HG02840 (cell line): ENCODE measurements around the gene PMPCA.
A peak's percentile ranks its signal among the peaks of the same experiment; 100 is the strongest.

Experiments
- ATAC-seq: cut with Tn5 transposase; IDR thresholded peaks from one replicate; pipeline ENCODE4 v1.9.1; 2021; ENCODE audit warnings: mild to moderate bottlenecking, moderate library complexity, moderate number of reproducible peaks; ENCODE audit not compliant: unreplicated experiment, low FRiP score

Gene PMPCA

GRCh38 chr9:136410500-136411287 is at the start of gene PMPCA, which contains the start of gene ENTR1:
Gene PMPCA, plus strand, starts transcription at chr9:136410658. Its CDS starts 11 bp downstream, at chr9:136410669.
Gene ENTR1, minus strand, starts transcription at chr9:136410614. Its CDS starts 217 bp downstream, at chr9:136410397.
- peak; percentile 89 for ATAC-seq

- no peak for ATAC-seq
Measured at GRCh38 chr9:136361047-136361753, 49.3 kb upstream of the PMPCA start.

- ATAC-seq, result no peak
Measured at GRCh38 chr9:136361754-136362449, 48.6 kb upstream of the PMPCA start.

- ATAC-seq, result no peak
Measured at GRCh38 chr9:136362450-136362784, 48.0 kb upstream of the PMPCA start.

GRCh38 chr9:136363106-136363948 is 47.1 kb upstream of the PMPCA start, which contains the start of gene DNLZ:
Gene DNLZ, minus strand, starts transcription at chr9:136363744. Its CDS starts 30 bp downstream, at chr9:136363714.
- ATAC-seq, result peak; percentile 66

- ATAC-seq, result no peak
Measured at GRCh38 chr9:136363949-136364748, 46.3 kb upstream of the PMPCA start.

GRCh38 chr9:136364942-136365774 is 45.3 kb upstream of the PMPCA start:
- ATAC-seq, result no peak

GRCh38 chr9:136365775-136366222 is 44.7 kb upstream of the PMPCA start:
- ATAC-seq, result no peak

GRCh38 chr9:136366826-136367225 is 43.6 kb upstream of the PMPCA start:
- no peak for ATAC-seq

GRCh38 chr9:136367296-136368145 is 42.9 kb upstream of the PMPCA start:
- ATAC-seq, result no peak

GRCh38 chr9:136368190-136368589 is 42.3 kb upstream of the PMPCA start:
- no peak for ATAC-seq

- no peak for ATAC-seq
Measured at GRCh38 chr9:136370037-136370436, 40.4 kb upstream of the PMPCA start.

- ATAC-seq, result no peak
Measured at GRCh38 chr9:136370687-136371532, 39.5 kb upstream of the PMPCA start.

GRCh38 chr9:136371533-136371880 is 39.0 kb upstream of the PMPCA start:
- no peak for ATAC-seq

- ATAC-seq, result no peak
Measured at GRCh38 chr9:136372006-136372405, 38.5 kb upstream of the PMPCA start.

- no peak for ATAC-seq
Measured at GRCh38 chr9:136372561-136373299, 37.7 kb upstream of the PMPCA start.
